WTC11 (cell line): ENCODE results near the gene TGFBI. TPM values are rescaled to one million over a fixed set of nuclear protein-coding genes. Genes with fewer than 3 reads are reported as not detected.

Source experiments
- ATAC-seq: fragments of 200-7000 bp; cut with Tn5 transposase; 2 replicates; pipeline ENCODE4 v1.10.0; 2021; ENCODE audit warnings: mild to moderate bottlenecking, moderate library complexity
- CTCF ChIA-PET: fragments of 300-600 bp; sonication (Branson Sonifier 250); formaldehyde crosslinking; loops from one replicate; lab custom pipeline; 2021; ENCODE audit warnings: antibody characterized with exemption; lab: Charles Lee
- POLR2A ChIA-PET: fragments of 350-600 bp; sonication (Branson Sonifier 250); formaldehyde crosslinking; loops from one replicate; lab custom pipeline; 2021; ENCODE audit warnings: antibody characterized with exemption; lab: Charles Lee
- DNase-seq: peaks from one replicate; pipeline ENCODE4 v3.0.0; 2021; ENCODE audit warnings: low spot score
- H3K27ac Mint-ChIP-seq: 2 replicates; pipeline ENCODE4 v1.8.0; 2021; ENCODE audit warnings: mixed read lengths
- H3K27me3 Mint-ChIP-seq: 2 replicates; pipeline ENCODE4 v1.8.0; 2021; ENCODE audit warnings: low read depth, mild to moderate bottlenecking, moderate library complexity, mixed read lengths
- H3K36me3 Mint-ChIP-seq: 2 replicates; pipeline ENCODE4 v1.8.0; 2021; ENCODE audit warnings: mixed read lengths
- H3K4me1 Mint-ChIP-seq: 2 replicates; pipeline ENCODE4 v1.8.0; 2022; ENCODE audit warnings: mixed read lengths
- H3K4me3 Mint-ChIP-seq: 2 replicates; pipeline ENCODE4 v1.8.0; 2021; ENCODE audit warnings: mild to moderate bottlenecking, moderate library complexity, mixed read lengths
- H3K9me3 Mint-ChIP-seq: 2 replicates; pipeline ENCODE4 v1.8.0; 2021; ENCODE audit warnings: mixed read lengths
- ETV6 ChIP-seq: sonication (generic); formaldehyde crosslinking; IDR thresholded peaks from 2 replicates; pipeline ENCODE4 v1.8.1; 2022; ENCODE audit warnings: mild to moderate bottlenecking, missing genetic modification reagents
- FOXJ3 ChIP-seq: sonication (generic); formaldehyde crosslinking; IDR thresholded peaks from 2 replicates; pipeline ENCODE4 v1.9.0; 2021; ENCODE audit warnings: missing genetic modification reagents, mild to moderate bottlenecking, borderline replicate concordance
- GRHL2 ChIP-seq: fragments of 250-450 bp; sonication (Bioruptor Pico); IDR thresholded peaks from 2 replicates; pipeline ENCODE4 v1.8.0; 2022; ENCODE audit warnings: mild to moderate bottlenecking, moderate library complexity; ENCODE audit not compliant: insufficient replicate concordance, severe bottlenecking
- GTF2I ChIP-seq: fragments of 250-450 bp; sonication (Bioruptor Pico); conservative IDR thresholded peaks from 2 replicates; pipeline ENCODE4 v1.4.0; 2021; ENCODE audit warnings: mild to moderate bottlenecking
- NFATC4 ChIP-seq: fragments of 250-450 bp; sonication (Bioruptor Pico); IDR thresholded peaks from 2 replicates; pipeline ENCODE4 v1.9.0; 2021; ENCODE audit warnings: mild to moderate bottlenecking
- NFE2L1 ChIP-seq: sonication (generic); formaldehyde crosslinking; IDR thresholded peaks from 2 replicates; pipeline ENCODE4 v1.8.1; 2023; ENCODE audit warnings: missing genetic modification reagents
- NR2C2 ChIP-seq: sonication (generic); formaldehyde crosslinking; IDR thresholded peaks from 2 replicates; pipeline ENCODE4 v1.8.0; 2022; ENCODE audit warnings: mild to moderate bottlenecking, missing genetic modification reagents
- OVOL2 ChIP-seq: fragments of 250-450 bp; sonication (Bioruptor Pico); IDR thresholded peaks from 2 replicates; pipeline ENCODE4 v1.9.0; 2021; ENCODE audit warnings: mild to moderate bottlenecking, borderline replicate concordance
- SOX15 ChIP-seq: fragments of 250-450 bp; sonication (Bioruptor Pico); IDR thresholded peaks from 2 replicates; pipeline ENCODE4 v1.9.0; 2021; ENCODE audit warnings: mild to moderate bottlenecking
- ZNF232 ChIP-seq: sonication (generic); formaldehyde crosslinking; IDR thresholded peaks from 2 replicates; pipeline ENCODE4 v1.8.0; 2022; ENCODE audit warnings: mild to moderate bottlenecking, missing genetic modification reagents
- ZNF317 ChIP-seq: sonication (generic); formaldehyde crosslinking; IDR thresholded peaks from 2 replicates; pipeline ENCODE4 v1.8.1; 2023; ENCODE audit warnings: low read depth, mild to moderate bottlenecking, moderate library complexity, missing genetic modification reagents, borderline replicate concordance
- ZNF396 ChIP-seq: fragments of 250-450 bp; sonication (Bioruptor Pico); IDR thresholded peaks from 2 replicates; pipeline ENCODE4 v1.8.0; 2021; ENCODE audit warnings: mild to moderate bottlenecking, moderate library complexity, borderline replicate concordance
- ZNF416 ChIP-seq: fragments of 250-450 bp; sonication (Bioruptor Pico); IDR thresholded peaks from 2 replicates; pipeline ENCODE4 v1.9.0; 2021; ENCODE audit warnings: mild to moderate bottlenecking, inconsistent platforms
- total RNA-seq: library from RNA; stranded (reverse); gene quantifications from 3 replicates; pipeline ENCODE4 v1.2.3, GENCODE V29; 2021
- TF ChIP-seq, protein P1 (sequence below): fragments of 250-450 bp; sonication (Bioruptor Pico); IDR thresholded peaks from 2 replicates; pipeline ENCODE4 v1.9.0; 2021; ENCODE audit warnings: moderate library complexity, mild to moderate bottlenecking, inconsistent platforms, borderline replicate concordance
- TF ChIP-seq, protein P2 (sequence below): fragments of 250-450 bp; sonication (Bioruptor Pico); conservative IDR thresholded peaks from 2 replicates; pipeline ENCODE4 v1.9.0; 2021; ENCODE audit warnings: mild to moderate bottlenecking
- TF ChIP-seq, protein P3 (sequence below): sonication (generic); formaldehyde crosslinking; IDR thresholded peaks from 2 replicates; pipeline ENCODE4 v1.8.1; 2023; ENCODE audit warnings: mild to moderate bottlenecking, moderate library complexity, missing genetic modification reagents
- TF ChIP-seq, protein P4 (sequence below): fragments of 250-450 bp; sonication (Bioruptor Pico); IDR thresholded peaks from 2 replicates; pipeline ENCODE4 v1.9.0; 2021; ENCODE audit warnings: mild to moderate bottlenecking

The TGFBI gene
- total RNA-seq, 1 experiment from 2014 or later = 7.2 TPM

DNA sequence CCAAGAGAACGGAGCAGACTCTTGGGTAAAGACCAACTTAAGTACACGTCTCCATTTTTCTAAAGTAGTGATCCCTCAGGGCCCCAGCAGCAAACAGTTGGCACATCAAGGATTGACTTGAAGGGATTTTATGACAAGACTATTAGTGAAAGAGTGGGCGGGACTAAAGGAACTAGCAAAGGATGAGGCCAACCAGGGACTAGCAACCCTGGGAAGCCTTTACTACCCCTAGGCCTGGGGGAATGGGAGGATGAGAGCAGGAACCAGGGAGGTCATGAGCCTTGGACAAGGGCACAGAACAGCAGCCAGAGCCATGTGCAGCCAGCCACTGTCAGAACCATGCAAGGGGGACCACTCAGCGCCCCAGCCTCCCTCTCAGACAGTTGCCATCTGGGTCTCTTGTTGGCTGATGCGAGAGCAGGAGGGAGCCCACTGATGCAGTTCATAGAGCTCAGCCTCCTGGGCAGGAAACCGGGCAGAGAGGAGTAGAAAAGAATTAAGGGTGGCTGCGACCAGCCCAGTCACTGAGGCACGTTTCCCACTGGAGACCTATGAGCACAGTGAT is 28.1 kb downstream of the TGFBI start:
- TF ChIP-seq ZNF232 = no peak
- no peak for TF ChIP-seq ZNF317
- TF ChIP-seq NFE2L1 (CRISPR knock-in tag) = no peak
- no peak for TF ChIP-seq ZNF416 (CRISPR knock-in tag)
- no peak for TF ChIP-seq NR2C2 (CRISPR knock-in tag)
- no peak for TF ChIP-seq GTF2I (CRISPR knock-in tag)
- TF ChIP-seq SOX15 (CRISPR knock-in tag) = no peak
- TF ChIP-seq, protein P1, sequence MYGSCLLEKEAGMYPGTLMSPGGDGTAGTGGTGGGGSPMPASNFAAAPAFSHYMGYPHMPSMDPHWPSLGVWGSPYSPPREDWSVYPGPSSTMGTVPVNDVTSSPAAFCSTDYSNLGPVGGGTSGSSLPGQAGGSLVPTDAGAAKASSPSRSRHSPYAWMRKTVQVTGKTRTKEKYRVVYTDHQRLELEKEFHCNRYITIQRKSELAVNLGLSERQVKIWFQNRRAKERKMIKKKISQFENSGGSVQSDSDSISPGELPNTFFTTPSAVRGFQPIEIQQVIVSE (CRISPR knock-in tag) = no peak
- TF ChIP-seq, protein P2, sequence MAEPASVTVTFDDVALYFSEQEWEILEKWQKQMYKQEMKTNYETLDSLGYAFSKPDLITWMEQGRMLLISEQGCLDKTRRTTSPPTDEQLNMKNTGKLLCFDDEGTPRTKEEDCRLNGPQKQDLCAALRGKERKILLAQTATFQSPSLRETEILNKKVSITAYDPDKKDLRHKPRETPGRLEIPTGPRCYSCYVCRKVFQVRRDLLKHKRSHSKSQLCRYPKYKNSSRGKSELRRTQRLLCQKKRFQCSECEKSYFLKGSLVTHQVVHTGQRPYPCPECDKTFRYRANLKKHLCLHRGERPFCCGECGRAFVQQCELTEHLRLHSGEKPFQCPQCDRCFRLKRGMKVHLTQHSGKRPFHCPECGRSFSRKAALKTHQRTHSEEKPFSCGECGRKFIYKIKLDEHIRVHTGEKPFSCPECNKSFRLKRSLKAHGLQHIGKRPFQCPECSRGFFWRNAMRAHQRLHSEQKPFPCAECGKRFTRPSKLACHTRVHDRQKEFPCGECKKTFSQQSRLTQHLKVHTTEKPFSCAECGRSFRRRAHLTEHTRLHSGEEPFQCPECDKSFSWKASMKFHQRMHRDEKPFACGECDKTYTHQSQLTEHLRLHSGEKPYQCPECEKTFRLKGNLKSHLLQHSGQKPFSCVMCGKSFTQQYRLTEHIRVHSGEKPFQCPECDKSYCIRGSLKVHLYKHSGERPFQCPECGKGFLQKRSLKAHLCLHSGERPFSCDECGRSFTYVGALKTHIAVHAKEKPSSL (CRISPR knock-in tag) = no peak
- TF ChIP-seq, protein P3, sequence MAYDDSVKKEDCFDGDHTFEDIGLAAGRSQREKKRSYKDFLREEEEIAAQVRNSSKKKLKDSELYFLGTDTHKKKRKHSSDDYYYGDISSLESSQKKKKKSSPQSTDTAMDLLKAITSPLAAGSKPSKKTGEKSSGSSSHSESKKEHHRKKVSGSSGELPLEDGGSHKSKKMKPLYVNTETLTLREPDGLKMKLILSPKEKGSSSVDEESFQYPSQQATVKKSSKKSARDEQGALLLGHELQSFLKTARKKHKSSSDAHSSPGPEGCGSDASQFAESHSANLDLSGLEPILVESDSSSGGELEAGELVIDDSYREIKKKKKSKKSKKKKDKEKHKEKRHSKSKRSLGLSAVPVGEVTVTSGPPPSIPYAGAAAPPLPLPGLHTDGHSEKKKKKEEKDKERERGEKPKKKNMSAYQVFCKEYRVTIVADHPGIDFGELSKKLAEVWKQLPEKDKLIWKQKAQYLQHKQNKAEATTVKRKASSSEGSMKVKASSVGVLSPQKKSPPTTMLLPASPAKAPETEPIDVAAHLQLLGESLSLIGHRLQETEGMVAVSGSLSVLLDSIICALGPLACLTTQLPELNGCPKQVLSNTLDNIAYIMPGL (CRISPR knock-in tag) = no peak
- no peak for TF ChIP-seq ZNF396
- no peaks in the 10 kb centered on the region for H3K9me3 Mint-ChIP-seq
- peaks cover 16% of the 10 kb centered on the region for H3K4me1 Mint-ChIP-seq
- H3K36me3 Mint-ChIP-seq = no peaks in the 10 kb centered on the region
- ATAC-seq = no peak
- no peaks in the 10 kb centered on the region for H3K27me3 Mint-ChIP-seq
- no peak overlapping the region for H3K27ac Mint-ChIP-seq
- ChIA-PET CTCF (interaction anchor here (1.0 to 2.2 kb wide), 24 partner anchors 10 to 591 kb away, joined by 3 to 33 read pairs (median 6); partner anchors contain the start of genes SMIM32 and TGFBI), POLR2A (interaction anchor here (0.9 kb wide), 1 partner anchor 79 kb away, joined by 3 read pairs; no protein-coding TSS in a partner anchor)
- DNase-seq = no peak
- no peak overlapping the region for H3K4me3 Mint-ChIP-seq

DNA sequence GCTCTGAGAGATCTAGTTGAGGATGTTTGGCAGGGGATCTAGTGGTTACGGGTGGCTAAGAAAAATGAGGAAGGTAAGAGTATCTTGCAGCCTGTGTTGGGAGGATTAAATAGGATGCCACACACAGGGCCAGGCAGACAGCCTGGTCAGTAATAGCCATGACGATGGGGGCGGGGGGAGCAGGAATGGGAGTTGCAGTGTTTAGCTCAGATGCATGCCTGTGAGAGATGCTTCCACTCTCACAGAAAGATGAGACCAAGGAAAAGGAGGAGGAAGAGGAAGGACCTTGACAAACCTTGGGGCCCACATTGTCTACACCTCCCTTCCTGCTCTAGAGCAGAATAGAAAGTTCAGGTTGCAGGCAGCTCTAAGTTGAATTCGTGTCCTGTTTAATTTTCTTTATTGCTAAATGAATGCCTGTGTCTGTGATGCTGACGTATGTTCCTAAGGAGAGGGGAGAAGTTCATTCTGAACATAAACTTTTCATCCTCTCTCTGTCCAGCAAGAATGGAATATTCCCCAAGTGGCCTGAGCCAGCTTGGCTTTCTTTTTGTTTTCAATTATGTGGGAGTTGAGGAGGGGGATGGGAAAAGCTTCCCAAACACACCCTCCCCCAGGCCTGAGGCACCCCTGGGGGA is 28.7 kb downstream of the TGFBI start:
- TF ChIP-seq FOXJ3 (CRISPR knock-in tag) (no peak), GTF2I (CRISPR knock-in tag) (no peak), OVOL2 (CRISPR knock-in tag) (no peak), NFATC4 (no peak), ZNF396 (no peak), ETV6 (CRISPR knock-in tag) (no peak), GRHL2 (CRISPR knock-in tag) (no peak)
- TF ChIP-seq, protein P1 (CRISPR knock-in tag) = no peak
- TF ChIP-seq, protein P3 (CRISPR knock-in tag) = no peak
- TF ChIP-seq, protein P4, sequence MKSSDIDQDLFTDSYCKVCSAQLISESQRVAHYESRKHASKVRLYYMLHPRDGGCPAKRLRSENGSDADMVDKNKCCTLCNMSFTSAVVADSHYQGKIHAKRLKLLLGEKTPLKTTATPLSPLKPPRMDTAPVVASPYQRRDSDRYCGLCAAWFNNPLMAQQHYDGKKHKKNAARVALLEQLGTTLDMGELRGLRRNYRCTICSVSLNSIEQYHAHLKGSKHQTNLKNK (CRISPR knock-in tag) = no peak
- Mint-ChIP-seq H3K4me3 (no peak overlapping the region), H3K4me1 (peaks cover 16% of the 10 kb centered on the region), H3K36me3 (no peaks in the 10 kb centered on the region), H3K9me3 (no peaks in the 10 kb centered on the region), H3K27ac (no peak overlapping the region), H3K27me3 (no peaks in the 10 kb centered on the region)
- POLR2A ChIA-PET = interaction anchor here (0.9 kb wide), 1 partner anchor 80 kb away, joined by 3 read pairs; no protein-coding TSS in a partner anchor
- no peak for DNase-seq
- CTCF ChIA-PET = interaction anchor here (0.7 to 2.2 kb wide), 48 partner anchors 9 to 591 kb away, joined by 3 to 33 read pairs (median 6); partner anchors contain the start of genes SMAD5, SMIM32 and TGFBI
- no peak for ATAC-seq
